CD4-positive, alpha-beta T cell (primary cell): ENCODE data around the gene CASP9. TPM values are rescaled to one million over a fixed set of nuclear protein-coding genes. Genes with fewer than 3 reads are reported as not detected.
"Not testable (repeated sequence)": the region's sequence is repeated elsewhere in the genome, so short reads cannot be mapped to it uniquely, and the experiment has no call there.

Source experiments
- ATAC-seq: fragments of 200-7000 bp; cut with Tn5 transposase; one replicate; pipeline ENCODE4 v1.10.0; 2022; ENCODE audit warnings: mild to moderate bottlenecking; ENCODE audit not compliant: poor library complexity
- CTCF ChIA-PET: fragments of 350-600 bp; sonication (Branson Sonifier 250); formaldehyde crosslinking; loops from one replicate; lab custom pipeline; 2021; ENCODE audit warnings: antibody characterized with exemption, inconsistent platforms; lab: Charles Lee
- POLR2A ChIA-PET: fragments of 350-600 bp; sonication (Branson Sonifier 250); formaldehyde crosslinking; loops from one replicate; lab custom pipeline; 2021; ENCODE audit warnings: antibody characterized with exemption, inconsistent platforms; lab: Charles Lee
- DNase-seq, 14 experiments: peaks; one replicate each; pipeline ENCODE4 v3.0.0-alpha.2; 2013 to 2020; ENCODE audit warnings: mixed read lengths in 2 of 14
- H3K27ac ChIP-seq, 2 donors: one replicate each; pipeline versions ENCODE4 v1.5.1 to v1.7.0; 2013; ENCODE audit warnings: low read length in 2 of 2, low read depth in 1 of 2, mild to moderate bottlenecking in 1 of 2
- H3K27me3 ChIP-seq, 2 experiments: 1 replicate in 1 of 2; 2 replicates in 1 of 2; pipeline versions ENCODE4 v1.6.1 to v1.7.0; 2013; ENCODE audit warnings: low read length in 2 of 2, control low read depth in 1 of 2, mild to moderate bottlenecking in 1 of 2, moderate library complexity in 1 of 2; ENCODE audit not compliant: insufficient read depth in 2 of 2, control insufficient read depth in 1 of 2
- H3K36me3 ChIP-seq: one replicate; pipeline ENCODE4 v1.6.1; 2013; ENCODE audit warnings: low read length, control low read depth; ENCODE audit not compliant: insufficient read depth
- H3K4me1 ChIP-seq: one replicate; pipeline ENCODE4 v1.6.1; 2013; ENCODE audit warnings: low read length, control low read depth; ENCODE audit not compliant: insufficient read depth
- H3K4me3 ChIP-seq: one replicate; pipeline ENCODE4 v1.5.1; 2013; ENCODE audit warnings: mild to moderate bottlenecking, low read length, moderate library complexity
- H3K9me3 ChIP-seq, 2 experiments: 1 replicate in 1 of 2; 2 replicates in 1 of 2; pipeline versions ENCODE4 v1.6.1 to v1.7.0; 2013; ENCODE audit warnings: low read length in 2 of 2, mild to moderate bottlenecking in 2 of 2, control low read depth in 1 of 2, moderate library complexity in 1 of 2; ENCODE audit not compliant: control insufficient read depth in 1 of 2, insufficient read depth in 1 of 2
- H3K27ac Mint-ChIP-seq: one replicate; pipeline ENCODE4 v1.8.0; 2020; ENCODE audit warnings: mixed read lengths
- H3K27me3 Mint-ChIP-seq: one replicate; pipeline ENCODE4 v1.8.0; 2021; ENCODE audit warnings: mixed read lengths
- H3K36me3 Mint-ChIP-seq: one replicate; pipeline ENCODE4 v1.8.0; 2021; ENCODE audit warnings: low read depth, mixed read lengths
- H3K4me1 Mint-ChIP-seq: one replicate; pipeline ENCODE4 v1.8.0; 2021; ENCODE audit warnings: low read depth, mixed read lengths
- H3K4me3 Mint-ChIP-seq: one replicate; pipeline ENCODE4 v1.8.0; 2020; ENCODE audit warnings: mild to moderate bottlenecking, mixed read lengths
- H3K9me3 Mint-ChIP-seq: one replicate; pipeline ENCODE4 v1.8.0; 2020; ENCODE audit warnings: mixed read lengths
- intact Hi-C, 2 experiments: fragments of 100-400 bp; cut with DNase I in 1 of 2; cut with micrococcal nuclease in 1 of 2; formaldehyde crosslinking; loops; one replicate each; pipeline versions ENCODE4 v1.15.1 to v1.9.0; 2023 to 2025; cut with DNase I, micrococcal nuclease
- total RNA-seq, 174 experiments: library from RNA in 2 of 174; stranded (reverse) in 2 of 174; gene quantifications; one replicate each; pipeline ENCODE4 v1.2.3 and lab custom pipeline; 2021 to 2026
- TF ChIP-seq, protein P1 (sequence below): fragments of 200-600 bp; IDR thresholded peaks from one replicate; pipeline ENCODE4 v1.8.0; 2022; ENCODE audit warnings: antibody characterized with exemption, mild to moderate bottlenecking

Gene CASP9
- total RNA-seq, 2 experiments from 2014 or later = 15.7 to 18.0 TPM

DNA sequence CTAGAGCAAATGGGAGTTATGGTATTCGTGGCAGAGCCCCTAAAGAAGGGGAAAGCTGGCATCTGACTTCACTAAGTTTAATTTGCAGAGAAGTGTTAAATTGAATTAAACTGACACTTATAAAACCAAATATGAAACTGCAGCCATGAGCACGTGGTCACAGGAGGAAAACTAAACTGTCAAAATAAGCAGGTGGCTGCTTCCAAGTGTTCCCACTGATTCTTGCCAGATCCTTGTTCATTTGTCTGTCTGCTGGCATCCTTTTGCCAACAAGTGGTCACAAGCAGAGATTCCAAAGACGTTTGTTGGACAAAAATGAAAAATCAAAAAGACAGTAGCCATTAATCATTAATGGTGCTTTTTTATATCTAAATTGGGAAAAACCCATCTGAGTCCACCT, 54.7 kb downstream of the CASP9 start:
- no peaks in the 10 kb centered on the region for H3K36me3 Mint-ChIP-seq
- DNase-seq = no peak
- CTCF ChIA-PET = no interaction called here
- Histone ChIP-seq H3K4me1 (no peaks in the 10 kb centered on the region), H3K4me3 (no peak overlapping the region), H3K9me3 (no peaks in the 10 kb centered on the region), H3K27ac (no peak overlapping the region), H3K27me3 (no peaks in the 10 kb centered on the region), H3K36me3 (no peaks in the 10 kb centered on the region)
- TF ChIP-seq, protein P1, sequence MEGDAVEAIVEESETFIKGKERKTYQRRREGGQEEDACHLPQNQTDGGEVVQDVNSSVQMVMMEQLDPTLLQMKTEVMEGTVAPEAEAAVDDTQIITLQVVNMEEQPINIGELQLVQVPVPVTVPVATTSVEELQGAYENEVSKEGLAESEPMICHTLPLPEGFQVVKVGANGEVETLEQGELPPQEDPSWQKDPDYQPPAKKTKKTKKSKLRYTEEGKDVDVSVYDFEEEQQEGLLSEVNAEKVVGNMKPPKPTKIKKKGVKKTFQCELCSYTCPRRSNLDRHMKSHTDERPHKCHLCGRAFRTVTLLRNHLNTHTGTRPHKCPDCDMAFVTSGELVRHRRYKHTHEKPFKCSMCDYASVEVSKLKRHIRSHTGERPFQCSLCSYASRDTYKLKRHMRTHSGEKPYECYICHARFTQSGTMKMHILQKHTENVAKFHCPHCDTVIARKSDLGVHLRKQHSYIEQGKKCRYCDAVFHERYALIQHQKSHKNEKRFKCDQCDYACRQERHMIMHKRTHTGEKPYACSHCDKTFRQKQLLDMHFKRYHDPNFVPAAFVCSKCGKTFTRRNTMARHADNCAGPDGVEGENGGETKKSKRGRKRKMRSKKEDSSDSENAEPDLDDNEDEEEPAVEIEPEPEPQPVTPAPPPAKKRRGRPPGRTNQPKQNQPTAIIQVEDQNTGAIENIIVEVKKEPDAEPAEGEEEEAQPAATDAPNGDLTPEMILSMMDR = no peak
- H3K4me1 Mint-ChIP-seq = no peaks in the 10 kb centered on the region
- ATAC-seq = no peak
- no peak overlapping the region for H3K27ac Mint-ChIP-seq
- peaks cover 3% of the 10 kb centered on the region for H3K27me3 Mint-ChIP-seq
- H3K4me3 Mint-ChIP-seq = no peak overlapping the region
- intact Hi-C loops = no loop called here
- POLR2A ChIA-PET = no interaction called here
- H3K9me3 Mint-ChIP-seq = no peaks in the 10 kb centered on the region

DNA sequence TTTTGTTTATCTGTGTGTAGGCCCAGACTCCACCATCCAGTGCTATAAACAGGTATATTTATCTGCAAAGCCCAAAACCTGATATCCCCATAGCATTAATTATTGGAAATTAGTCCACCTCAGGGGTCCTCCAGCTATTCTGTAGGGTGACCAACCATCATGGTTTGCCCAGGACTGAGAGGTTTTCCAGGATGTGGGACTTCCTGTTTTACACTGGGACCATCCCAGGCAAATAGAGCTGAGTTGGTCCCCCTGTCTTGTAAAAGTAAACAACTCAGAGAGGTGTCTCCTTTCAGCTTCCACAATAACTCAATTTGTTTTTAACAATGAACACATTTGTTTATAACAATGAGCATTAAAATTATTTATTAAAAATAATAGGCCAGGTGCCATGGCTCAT, 55.9 kb downstream of the CASP9 start:
- intact Hi-C loops = no loop called here
- ChIA-PET CTCF (no interaction called here), POLR2A (no interaction called here)

DNA sequence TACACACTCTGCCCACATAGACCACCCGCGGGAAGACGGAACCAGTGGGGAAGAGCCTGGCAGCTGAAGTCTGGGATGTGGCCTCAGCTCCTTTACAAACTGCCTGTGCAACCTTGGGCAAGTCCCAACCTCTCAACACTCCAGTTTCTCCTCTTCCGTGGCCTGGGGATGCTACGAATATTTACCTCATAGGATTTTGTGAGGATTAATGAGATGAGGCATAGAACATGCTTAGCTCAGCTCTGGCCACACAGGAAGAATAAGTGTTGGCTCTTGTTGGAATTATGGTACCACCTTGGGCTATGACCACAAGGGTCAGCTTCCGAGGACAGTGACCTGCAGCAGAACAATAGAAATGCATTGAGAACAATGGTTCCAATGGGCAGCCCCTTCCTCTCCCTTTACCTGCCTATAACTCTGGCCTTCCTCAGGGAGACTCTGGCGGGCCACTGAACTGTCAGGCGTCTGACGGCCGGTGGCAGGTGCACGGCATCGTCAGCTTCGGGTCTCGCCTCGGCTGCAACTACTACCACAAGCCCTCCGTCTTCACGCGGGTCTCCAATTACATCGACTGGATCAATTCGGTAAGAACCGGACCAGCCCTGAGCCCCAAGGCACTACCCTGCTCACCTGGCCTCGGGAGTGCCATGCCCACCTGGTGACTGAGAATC, 56.9 kb downstream of the CASP9 start:
- H3K27me3 Mint-ChIP-seq, H3K36me3 ChIP-seq, H3K4me1 ChIP-seq, CTCF ChIA-PET, H3K27ac ChIP-seq, H3K9me3 Mint-ChIP-seq, H3K27me3 ChIP-seq, H3K27ac Mint-ChIP-seq, H3K36me3 Mint-ChIP-seq, H3K4me1 Mint-ChIP-seq, H3K4me3 ChIP-seq, POLR2A ChIA-PET, H3K4me3 Mint-ChIP-seq, H3K9me3 ChIP-seq, ATAC-seq, intact Hi-C loops, DNase-seq: not testable (repeated sequence)

More for the DNA sequence above, 55.9 kb downstream of the CASP9 start:
- H3K4me3 Mint-ChIP-seq = no peak overlapping the region
- TF ChIP-seq, protein P1 = no peak
- H3K36me3 Mint-ChIP-seq = no peaks in the 10 kb centered on the region
- peaks cover 5% of the 10 kb centered on the region for H3K27me3 Mint-ChIP-seq
- no peaks in the 10 kb centered on the region for H3K4me1 Mint-ChIP-seq
- ATAC-seq = no peak
- Histone ChIP-seq H3K4me1 (no peaks in the 10 kb centered on the region), H3K36me3 (no peaks in the 10 kb centered on the region), H3K27ac (no peak overlapping the region), H3K27me3 (no peaks in the 10 kb centered on the region), H3K9me3 (no peaks in the 10 kb centered on the region), H3K4me3 (no peak overlapping the region)
- H3K27ac Mint-ChIP-seq = no peak overlapping the region
- H3K9me3 Mint-ChIP-seq = no peaks in the 10 kb centered on the region
- no peak for DNase-seq

DNA sequence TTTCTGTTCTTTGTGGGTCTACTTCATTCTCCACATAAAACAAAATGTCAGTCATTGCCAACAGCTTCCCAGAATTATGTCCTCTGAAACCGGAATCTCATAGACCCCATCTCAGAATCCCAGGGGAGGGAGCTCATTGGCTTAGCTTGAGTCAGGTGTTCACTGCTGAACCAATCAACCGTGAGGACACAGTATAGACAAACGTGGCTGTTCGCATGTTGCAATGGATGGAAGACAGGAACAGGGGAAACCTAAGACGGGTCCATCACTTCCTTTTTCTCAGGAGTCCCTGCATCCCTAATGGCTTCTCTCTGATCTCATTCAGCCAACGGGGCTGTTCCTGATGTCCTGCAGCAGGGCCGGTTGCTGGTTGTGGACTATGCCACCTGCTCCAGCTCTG, 58.3 kb downstream of the CASP9 start:
- CTCF ChIA-PET = no interaction called here
- Mint-ChIP-seq H3K4me1 (no peaks in the 10 kb centered on the region), H3K4me3 (no peak overlapping the region), H3K36me3 (no peaks in the 10 kb centered on the region), H3K9me3 (no peaks in the 10 kb centered on the region), H3K27me3 (peaks cover 5% of the 10 kb centered on the region), H3K27ac (no peak overlapping the region)
- intact Hi-C loops = no loop called here
- no peak for DNase-seq
- Histone ChIP-seq H3K9me3 (no peaks in the 10 kb centered on the region), H3K27me3 (no peaks in the 10 kb centered on the region), H3K27ac (no peak overlapping the region), H3K36me3 (no peaks in the 10 kb centered on the region), H3K4me1 (no peaks in the 10 kb centered on the region), H3K4me3 (no peak overlapping the region)
- TF ChIP-seq, protein P1 = no peak
- POLR2A ChIA-PET = no interaction called here
- ATAC-seq = no peak

DNA sequence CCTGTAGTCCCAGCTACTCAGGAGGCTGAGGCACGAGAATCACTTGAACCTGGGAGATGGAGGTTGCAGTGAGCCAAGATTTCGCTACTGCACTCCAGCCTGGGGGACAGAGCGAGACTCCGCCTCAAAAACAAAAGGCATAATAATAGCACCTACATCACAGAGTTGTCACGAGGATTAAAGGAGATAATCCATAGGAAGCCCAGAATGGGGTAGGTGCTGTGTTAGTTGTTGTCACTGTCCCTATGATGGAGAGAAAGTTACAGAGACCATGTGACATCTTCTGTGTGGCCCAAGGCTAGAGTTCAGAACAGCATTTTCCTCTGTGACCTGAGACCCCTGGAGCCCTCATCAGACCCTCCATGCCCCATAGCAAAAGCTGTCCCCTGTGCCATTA, 60.1 kb downstream of the CASP9 start:
- H3K9me3 ChIP-seq, H3K4me1 Mint-ChIP-seq, H3K27me3 Mint-ChIP-seq, POLR2A ChIA-PET, H3K27ac Mint-ChIP-seq, H3K4me3 Mint-ChIP-seq, H3K9me3 Mint-ChIP-seq, H3K4me1 ChIP-seq, ATAC-seq, H3K27me3 ChIP-seq, DNase-seq, H3K27ac ChIP-seq, H3K36me3 Mint-ChIP-seq, H3K4me3 ChIP-seq, CTCF ChIA-PET, intact Hi-C loops, H3K36me3 ChIP-seq: not testable (repeated sequence)
